IPS-20b (cell line): ENCODE measurements around the gene FN1.

Experiments used
- H3K27ac ChIP-seq: one replicate; pipeline ENCODE4 v1.5.1; 2013; ENCODE audit warnings: low read length
- H3K27me3 ChIP-seq: 2 replicates; pipeline ENCODE4 v1.6.1; 2013; ENCODE audit warnings: mild to moderate bottlenecking, low read length, inconsistent platforms; ENCODE audit not compliant: insufficient read depth
- H3K36me3 ChIP-seq: 2 replicates; pipeline ENCODE4 v1.6.1; 2013; ENCODE audit warnings: low read depth, mild to moderate bottlenecking, inconsistent platforms, low read length, moderate library complexity; ENCODE audit not compliant: insufficient read depth
- H3K4me1 ChIP-seq: 2 replicates; pipeline ENCODE4 v1.6.1; 2013; ENCODE audit warnings: mild to moderate bottlenecking, control low read depth, inconsistent platforms, low read length, moderate library complexity; ENCODE audit not compliant: insufficient read depth
- H3K4me3 ChIP-seq: 2 replicates; pipeline ENCODE4 v1.5.1; 2013; ENCODE audit warnings: mild to moderate bottlenecking, low read length, inconsistent platforms
- H3K9ac ChIP-seq: 2 replicates; pipeline ENCODE4 v1.6.1; 2013; ENCODE audit warnings: low read depth, mild to moderate bottlenecking, inconsistent platforms, low read length, moderate library complexity
- H3K9me3 ChIP-seq: 2 replicates; pipeline ENCODE4 v1.6.1; 2013; ENCODE audit warnings: mild to moderate bottlenecking, low read depth, low read length, inconsistent platforms; ENCODE audit not compliant: insufficient read depth

Gene FN1

DNA sequence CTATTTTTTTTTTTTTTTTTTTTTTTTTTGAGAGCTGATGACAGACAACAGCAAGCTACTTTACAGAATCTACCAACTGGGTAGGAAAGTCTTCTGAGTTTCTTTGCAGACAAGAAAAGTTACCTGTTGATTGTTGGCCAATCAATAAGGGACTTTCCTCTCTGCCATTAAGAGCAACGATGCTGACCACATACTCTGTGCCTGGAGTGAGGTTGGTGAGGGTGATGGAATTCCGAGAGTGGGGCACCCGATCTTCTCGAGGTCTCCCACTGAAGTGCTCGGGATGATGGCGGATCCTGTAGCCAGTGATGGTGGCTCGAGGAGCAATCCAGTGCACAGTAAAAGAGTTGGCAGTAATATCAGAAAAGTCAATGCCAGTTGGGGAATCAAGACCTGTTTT, 49.3 kb downstream of the FN1 start:
- Histone ChIP-seq H3K9me3 (no peaks in the 10 kb centered on the region), H3K4me3 (no peak overlapping the region), H3K27me3 (no peaks in the 10 kb centered on the region), H3K27ac (no peak overlapping the region), H3K9ac (no peak overlapping the region), H3K36me3 (peaks cover 70% of the 10 kb centered on the region), H3K4me1 (peaks cover 13% of the 10 kb centered on the region; the same call in 1 of the 2 replicates)

DNA sequence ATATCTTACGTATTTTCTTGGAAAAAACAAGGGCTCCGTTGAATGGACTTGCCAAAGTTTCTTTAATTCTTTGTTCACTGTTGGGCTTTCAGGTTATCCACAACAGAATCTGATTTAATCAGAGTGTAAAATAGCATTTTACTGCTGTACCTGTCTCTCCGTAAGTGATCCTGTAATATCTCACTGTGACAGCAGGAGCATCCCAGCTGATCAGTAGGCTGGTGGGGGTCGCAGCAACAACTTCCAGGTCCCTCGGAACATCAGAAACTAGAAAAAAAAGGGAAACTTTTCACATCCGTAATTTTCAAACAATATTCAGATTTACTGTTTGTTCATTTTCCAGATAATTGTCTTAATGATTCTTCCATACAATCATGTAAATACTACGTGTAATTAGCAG, 51.2 kb downstream of the FN1 start:
- H3K36me3 ChIP-seq = peaks cover 74% of the 10 kb centered on the region
- H3K9ac ChIP-seq = no peak overlapping the region
- H3K27me3 ChIP-seq = no peaks in the 10 kb centered on the region
- H3K9me3 ChIP-seq = no peaks in the 10 kb centered on the region
- no peak overlapping the region for H3K4me3 ChIP-seq
- peaks cover 13% of the 10 kb centered on the region; the same call in 1 of the 2 replicates for H3K4me1 ChIP-seq
- no peak overlapping the region for H3K27ac ChIP-seq

GRCh38 chr2:215383652-215384279, 52.1 kb downstream of the FN1 start:
- peaks cover 13% of the 10 kb centered on the region; the same call in 1 of the 2 replicates for H3K4me1 ChIP-seq
- H3K9ac ChIP-seq = no peak overlapping the region
- no peak overlapping the region for H3K4me3 ChIP-seq
- H3K27ac ChIP-seq = no peak overlapping the region
- no peaks in the 10 kb centered on the region for H3K9me3 ChIP-seq
- H3K27me3 ChIP-seq = no peaks in the 10 kb centered on the region
- peaks cover 80% of the 10 kb centered on the region for H3K36me3 ChIP-seq

DNA sequence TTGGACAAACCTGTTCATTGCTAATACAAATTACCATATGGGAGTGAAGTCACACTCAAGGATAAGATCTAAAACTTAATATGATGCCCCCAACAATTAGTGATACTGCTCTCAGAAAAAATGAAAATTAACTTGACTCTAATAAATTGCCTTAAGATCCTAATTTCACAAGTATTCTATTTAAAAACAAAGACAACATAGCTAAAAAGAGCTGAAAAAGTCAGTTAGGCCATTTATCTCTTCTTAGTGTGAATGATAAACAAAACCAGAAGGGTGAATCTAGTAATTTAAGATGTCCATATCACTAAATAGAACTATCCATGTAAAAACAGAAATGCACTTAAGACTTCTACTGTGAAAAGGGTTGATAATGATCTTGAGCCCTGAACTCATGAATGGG, 53.4 kb downstream of the FN1 start:
- Histone ChIP-seq H3K36me3 (peaks cover 78% of the 10 kb centered on the region), H3K9ac (no peak overlapping the region), H3K4me3 (no peak overlapping the region), H3K27ac (no peak overlapping the region), H3K9me3 (no peaks in the 10 kb centered on the region), H3K27me3 (no peaks in the 10 kb centered on the region), H3K4me1 (peaks cover 3% of the 10 kb centered on the region; the same call in 1 of the 2 replicates)

- no peaks in the 10 kb centered on the region for H3K4me1 ChIP-seq
- H3K4me3 ChIP-seq = no peak overlapping the region
- no peak overlapping the region for H3K27ac ChIP-seq
- H3K36me3 ChIP-seq = peaks cover 78% of the 10 kb centered on the region
- H3K9ac ChIP-seq = no peak overlapping the region
- H3K27me3 ChIP-seq = no peaks in the 10 kb centered on the region
- no peaks in the 10 kb centered on the region for H3K9me3 ChIP-seq
These were observed 53.9 kb downstream of the FN1 start for GRCh38 chr2:215382011-215382410.

GRCh38 chr2:215380699-215381098, 55.2 kb downstream of the FN1 start:
- H3K36me3 ChIP-seq = peaks cover 84% of the 10 kb centered on the region
- H3K9ac ChIP-seq = no peak overlapping the region
- H3K4me1 ChIP-seq = no peaks in the 10 kb centered on the region
- no peaks in the 10 kb centered on the region for H3K9me3 ChIP-seq
- H3K27me3 ChIP-seq = no peaks in the 10 kb centered on the region
- no peak overlapping the region for H3K27ac ChIP-seq
- no peak overlapping the region for H3K4me3 ChIP-seq

- Histone ChIP-seq H3K27ac (no peak overlapping the region), H3K9ac (no peak overlapping the region), H3K27me3 (no peaks in the 10 kb centered on the region), H3K9me3 (no peaks in the 10 kb centered on the region), H3K36me3 (peaks cover 91% of the 10 kb centered on the region), H3K4me1 (no peaks in the 10 kb centered on the region), H3K4me3 (no peak overlapping the region)
These were observed 55.9 kb downstream of the FN1 start for GRCh38 chr2:215379948-215380347.

DNA sequence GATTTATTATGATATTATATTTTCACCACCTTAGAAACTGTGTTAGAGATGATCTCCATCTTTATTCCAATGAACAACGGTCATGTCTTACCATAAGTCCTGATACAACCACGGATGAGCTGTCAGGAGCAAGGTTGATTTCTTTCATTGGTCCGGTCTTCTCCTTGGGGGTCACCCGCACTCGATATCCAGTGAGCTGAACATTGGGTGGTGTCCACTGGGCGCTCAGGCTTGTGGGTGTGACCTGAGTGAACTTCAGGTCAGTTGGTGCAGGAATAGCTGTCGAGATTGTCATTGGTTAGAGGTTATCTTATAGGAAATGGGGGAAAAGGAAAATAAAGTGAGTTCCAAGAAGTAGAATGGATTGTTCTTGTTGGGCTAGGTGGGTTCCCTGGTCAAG, 56.8 kb downstream of the FN1 start:
- no peak overlapping the region for H3K9ac ChIP-seq
- peaks cover 91% of the 10 kb centered on the region for H3K36me3 ChIP-seq
- no peaks in the 10 kb centered on the region for H3K27me3 ChIP-seq
- no peak overlapping the region for H3K4me3 ChIP-seq
- no peaks in the 10 kb centered on the region for H3K4me1 ChIP-seq
- H3K27ac ChIP-seq = no peak overlapping the region
- no peaks in the 10 kb centered on the region for H3K9me3 ChIP-seq

DNA sequence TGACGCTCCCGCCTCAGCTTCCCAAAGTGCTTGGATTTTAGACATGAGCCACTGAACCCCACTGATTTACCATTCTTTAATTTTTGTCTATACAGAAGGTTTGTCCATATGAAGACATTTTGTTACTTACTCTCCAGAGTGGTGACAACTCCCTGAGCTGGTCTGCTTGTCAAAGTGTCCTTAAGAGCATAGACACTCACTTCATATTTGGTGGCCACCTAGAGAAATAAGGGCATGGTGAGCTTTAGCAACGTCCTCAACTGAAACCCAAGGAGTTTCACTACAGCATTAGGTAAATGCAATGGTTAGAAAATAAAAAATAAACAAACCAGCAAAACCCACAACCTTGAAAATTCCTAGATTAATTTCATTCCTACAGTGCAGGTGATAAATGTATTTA, 57.8 kb downstream of the FN1 start:
- H3K36me3 ChIP-seq = peaks cover 87% of the 10 kb centered on the region

GRCh38 chr2:215377283-215377682, 58.6 kb downstream of the FN1 start:
- Histone ChIP-seq H3K27ac (no peak overlapping the region), H3K27me3 (no peaks in the 10 kb centered on the region), H3K4me3 (no peak overlapping the region), H3K9me3 (no peaks in the 10 kb centered on the region), H3K4me1 (no peaks in the 10 kb centered on the region), H3K9ac (no peak overlapping the region), H3K36me3 (peaks cover 88% of the 10 kb centered on the region)

More for the DNA sequence above, 57.8 kb downstream of the FN1 start:
- Histone ChIP-seq H3K9ac (no peak overlapping the region), H3K4me1 (no peaks in the 10 kb centered on the region), H3K4me3 (no peak overlapping the region), H3K9me3 (no peaks in the 10 kb centered on the region), H3K27ac (no peak overlapping the region), H3K27me3 (no peaks in the 10 kb centered on the region)

DNA sequence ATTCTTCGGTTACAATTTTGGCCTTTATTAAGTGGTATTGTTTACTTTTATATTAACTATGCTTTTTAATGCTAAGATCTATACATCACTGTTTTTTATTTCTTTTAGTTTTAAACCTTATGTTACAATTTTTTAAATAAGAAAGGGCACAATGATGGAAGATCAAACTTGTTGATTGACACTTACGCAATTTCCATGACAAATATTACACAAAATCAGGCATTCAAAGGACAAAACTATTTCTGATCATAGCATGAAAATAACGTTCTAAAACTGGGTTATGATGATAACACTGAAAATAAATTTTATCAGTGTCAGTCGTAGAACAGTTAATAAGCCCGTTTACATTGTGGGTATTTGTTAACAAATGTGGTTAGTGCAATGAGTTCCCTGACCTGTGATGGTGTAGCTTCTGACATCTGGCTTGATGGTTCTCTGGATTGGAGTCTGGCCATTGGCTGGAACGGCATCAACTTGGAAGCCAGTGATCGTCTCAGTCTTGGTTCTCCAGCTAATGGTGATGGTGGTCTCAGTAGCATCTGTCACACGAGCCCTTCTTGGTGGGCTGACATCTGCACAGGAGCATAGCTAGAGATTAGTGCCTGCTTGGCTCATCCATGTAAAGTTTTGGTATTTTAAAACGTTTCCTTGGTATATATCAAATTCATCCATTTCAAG, 59.6 kb downstream of the FN1 start:
- H3K9me3 ChIP-seq = no peaks in the 10 kb centered on the region
- H3K36me3 ChIP-seq = peaks cover 90% of the 10 kb centered on the region
- no peaks in the 10 kb centered on the region for H3K4me1 ChIP-seq
- H3K27ac ChIP-seq = no peak overlapping the region
- H3K4me3 ChIP-seq = no peak overlapping the region
- no peak overlapping the region for H3K9ac ChIP-seq
- no peaks in the 10 kb centered on the region for H3K27me3 ChIP-seq

GRCh38 chr2:215375467-215375830, 60.4 kb downstream of the FN1 start:
- peaks cover 87% of the 10 kb centered on the region for H3K36me3 ChIP-seq

More at GRCh38 chr2:215375467-215375830, 60.4 kb downstream of the FN1 start:
- H3K27ac ChIP-seq = no peak overlapping the region
- H3K4me3 ChIP-seq = no peak overlapping the region
- H3K27me3 ChIP-seq = no peaks in the 10 kb centered on the region
- no peaks in the 10 kb centered on the region for H3K4me1 ChIP-seq
- H3K9ac ChIP-seq = no peak overlapping the region
- H3K9me3 ChIP-seq = no peaks in the 10 kb centered on the region
